ENCODE measurements around the gene SLC44A2.

SLC44A2 gene

GRCh38 chr19:10639836-10640235 lies 14.5 kb downstream of the SLC44A2 start:
- no peak for DNase-seq (ENCODE audit: extremely low read depth, low read depth)
- TF ChIP-seq CTCF (IDR thresholded peaks at IDR 0.05; ENCODE audit: low read depth, low read length, missing control alignments) = no peak
- H3K4me3 ChIP-seq (replicated peaks; ENCODE audit: low read depth, low read length) = no peak overlapping the region

- H3K4me3 ChIP-seq (replicated peaks; ENCODE audit: low read depth, low read length) = no peak overlapping the region
- DNase-seq (ENCODE audit: extremely low read depth, low read depth) = no peak
- no peak for TF ChIP-seq CTCF (IDR thresholded peaks at IDR 0.05; ENCODE audit: low read depth, low read length, missing control alignments)
These were observed 15.0 kb downstream of the SLC44A2 start for GRCh38 chr19:10640361-10640760.

- no peak for TF ChIP-seq CTCF (IDR thresholded peaks at IDR 0.05; ENCODE audit: low read depth, low read length, missing control alignments)
- no peak overlapping the region for H3K4me3 ChIP-seq (replicated peaks; ENCODE audit: low read depth, low read length)
- DNase-seq (ENCODE audit: extremely low read depth, low read depth) = no peak
These were observed 15.9 kb downstream of the SLC44A2 start for GRCh38 chr19:10641248-10641647.

GRCh38 chr19:10642473-10643171 lies 17.3 kb downstream of the SLC44A2 start:
- H3K4me3 ChIP-seq (replicated peaks; ENCODE audit: low read depth, low read length) = no peak overlapping the region
- no peak for TF ChIP-seq CTCF (IDR thresholded peaks at IDR 0.05; ENCODE audit: low read depth, low read length, missing control alignments)
- DNase-seq (ENCODE audit: extremely low read depth, low read depth) = no peak

GRCh38 chr19:10643172-10643967 lies 18.0 kb downstream of the SLC44A2 start:
- H3K4me3 ChIP-seq (replicated peaks; ENCODE audit: low read depth, low read length) = no peak overlapping the region
- no peak for DNase-seq (ENCODE audit: extremely low read depth, low read depth)
- no peak for TF ChIP-seq CTCF (IDR thresholded peaks at IDR 0.05; ENCODE audit: low read depth, low read length, missing control alignments)

- no peak for TF ChIP-seq CTCF (IDR thresholded peaks at IDR 0.05; ENCODE audit: low read depth, low read length, missing control alignments)
- DNase-seq (ENCODE audit: extremely low read depth, low read depth) = no peak
- no peak overlapping the region for H3K4me3 ChIP-seq (replicated peaks; ENCODE audit: low read depth, low read length)
These were observed 18.6 kb downstream of the SLC44A2 start for GRCh38 chr19:10643968-10644259.
